Glomerular visceral epithelial cell (primary cell): Measurements from ENCODE around the gene CLOCK.

Experiments
- DNase-seq: peaks from one replicate; pipeline ENCODE4 v3.0.0-alpha.2; 2016; ENCODE audit errors: extremely low spot score

Gene CLOCK

DNA sequence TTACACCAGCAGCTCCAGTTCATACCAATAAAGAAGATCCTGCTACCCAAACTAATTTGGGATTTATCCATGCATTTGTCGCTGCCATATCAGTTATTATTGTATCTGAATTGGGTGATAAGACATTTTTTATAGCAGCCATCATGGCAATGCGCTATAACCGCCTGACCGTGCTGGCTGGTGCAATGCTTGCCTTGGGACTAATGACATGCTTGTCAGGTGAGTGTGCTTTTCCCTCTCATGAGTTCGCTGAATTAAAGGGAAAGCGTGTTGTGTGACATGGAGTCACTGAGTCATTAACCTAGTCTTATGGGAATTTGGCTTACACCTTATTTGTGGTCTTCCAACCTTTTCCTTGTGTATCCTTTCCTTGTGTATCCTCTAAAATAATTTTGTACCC is 135.1 kb downstream of the CLOCK start:
- peak; percentile 4 for DNase-seq

DNA sequence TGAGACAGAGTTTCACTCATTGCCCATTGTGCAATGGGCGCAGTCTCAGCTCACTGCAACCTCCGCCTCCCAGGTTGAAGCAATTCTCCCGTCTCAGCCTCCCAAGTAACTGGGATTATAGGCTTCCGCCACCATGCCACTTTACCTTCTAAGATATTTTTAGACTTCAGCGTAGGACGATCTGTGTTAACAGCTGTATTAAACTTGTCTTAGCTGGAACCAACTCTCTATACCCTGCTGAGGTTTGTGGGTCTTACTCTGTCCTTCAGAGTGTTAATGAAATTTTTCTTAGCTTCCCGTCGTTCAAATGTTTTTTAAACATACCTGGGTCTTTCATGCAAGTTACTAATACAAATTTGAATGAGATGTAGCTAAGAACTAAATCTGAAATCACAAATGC is 136.3 kb downstream of the CLOCK start:
- DNase-seq: no peak

- DNase-seq: peak; percentile 2
These were observed 137.1 kb downstream of the CLOCK start for GRCh38 chr4:55409468-55410171.

DNA sequence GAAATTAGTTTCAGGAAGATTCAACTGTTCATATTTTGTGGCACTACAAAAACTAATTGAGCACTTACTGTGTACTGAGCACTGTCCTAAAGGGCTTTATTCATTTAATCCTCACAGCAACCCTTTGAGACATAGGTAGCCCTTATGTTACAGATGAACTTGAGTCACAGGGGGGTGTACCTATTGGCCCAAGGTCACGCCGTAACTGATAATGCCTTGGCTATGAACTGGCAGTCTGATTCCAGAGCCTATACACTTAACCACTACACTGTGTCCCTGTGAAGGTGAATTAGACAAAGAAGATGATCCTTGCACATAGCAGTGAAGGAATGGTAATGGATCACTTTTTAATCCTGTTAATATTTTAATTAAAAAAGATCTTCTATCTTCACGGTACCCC is 138.9 kb downstream of the CLOCK start:
- DNase-seq: no peak

GRCh38 chr4:55407119-55407518 is 139.6 kb downstream of the CLOCK start:
- peak; percentile 33 for DNase-seq

DNA sequence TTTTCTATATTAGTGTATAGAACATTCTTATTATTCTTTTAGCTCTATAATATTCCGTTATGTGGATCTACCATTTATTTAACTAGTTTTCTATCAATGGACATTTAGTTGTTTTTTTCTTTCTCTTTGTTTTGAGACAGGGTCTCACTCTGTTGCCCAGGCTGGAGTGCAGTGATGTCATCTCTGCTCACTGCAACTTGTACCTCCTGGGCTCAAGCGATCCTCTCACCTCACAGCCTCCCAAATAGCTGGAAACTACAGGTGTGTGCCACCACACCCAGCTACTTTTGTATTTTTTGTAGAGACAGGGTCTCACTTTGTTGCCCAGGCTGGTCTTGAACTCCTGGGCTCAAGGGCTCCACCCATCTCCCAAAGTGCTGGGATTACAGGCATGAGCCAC is 140.2 kb downstream of the CLOCK start:
- DNase-seq: no peak

DNA sequence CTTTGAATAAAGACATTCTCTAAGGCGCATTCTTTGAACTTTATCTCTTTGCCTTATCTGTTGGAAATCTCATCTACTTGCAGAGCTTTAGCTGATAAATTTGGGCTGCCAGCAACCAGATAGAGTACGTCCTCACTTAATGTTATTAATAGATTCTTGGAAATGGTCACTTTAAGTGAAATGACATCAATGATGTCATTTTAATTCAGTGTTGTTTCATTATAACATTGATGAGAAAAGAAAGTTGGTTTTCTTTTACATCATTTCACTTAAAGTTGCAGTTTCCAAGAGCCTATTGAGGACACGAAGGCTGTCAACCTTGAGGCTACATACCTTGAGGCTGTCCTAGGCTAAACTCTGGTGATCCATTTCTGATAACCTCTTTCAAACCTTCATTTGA is 141.6 kb downstream of the CLOCK start:
- DNase-seq: no peak

GRCh38 chr4:55399581-55399980 is 147.1 kb downstream of the CLOCK start:
- no peak for DNase-seq

DNA sequence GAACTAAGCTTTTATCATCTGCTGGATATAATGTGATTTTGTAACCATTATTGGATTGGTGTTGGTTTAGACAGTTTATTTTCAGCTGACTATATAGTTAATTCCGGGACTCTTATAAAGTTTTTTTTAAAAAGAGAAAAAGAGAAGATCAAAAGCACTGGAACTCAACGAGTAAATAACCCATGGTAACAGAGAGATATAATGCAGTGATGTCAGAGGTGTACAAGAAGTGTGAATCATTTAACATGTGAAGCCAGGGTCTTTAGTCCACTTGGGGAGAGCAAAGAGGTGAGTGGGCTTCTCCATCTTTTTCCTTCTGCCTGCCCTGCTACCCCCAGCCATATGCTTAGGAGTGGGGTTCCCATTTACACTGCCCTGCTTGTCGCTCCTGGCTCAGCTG is 147.7 kb downstream of the CLOCK start:
- DNase-seq: no peak

DNA sequence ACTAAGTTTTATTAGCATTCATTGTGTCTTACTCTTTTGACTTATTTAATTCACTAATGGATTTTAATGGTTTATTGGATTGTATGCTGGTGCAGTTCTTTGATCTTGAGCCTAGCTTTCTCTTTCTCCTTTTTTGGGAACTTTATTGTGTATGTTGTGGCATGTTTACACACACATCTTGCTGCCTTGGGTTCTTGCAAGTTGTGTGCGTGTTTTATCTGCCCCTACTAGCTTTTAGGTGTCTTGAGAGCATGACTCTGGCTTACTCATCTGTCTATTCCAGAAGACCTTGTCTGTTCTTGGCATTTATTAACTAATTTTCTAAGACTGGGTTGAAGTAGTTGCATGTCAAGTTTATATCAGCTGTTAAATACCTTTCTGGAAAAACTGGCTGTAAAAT is 148.2 kb downstream of the CLOCK start:
- peak; percentile 29 for DNase-seq

- peak; percentile 40 for DNase-seq
These were observed 149.0 kb downstream of the CLOCK start for GRCh38 chr4:55397520-55398321.

DNA sequence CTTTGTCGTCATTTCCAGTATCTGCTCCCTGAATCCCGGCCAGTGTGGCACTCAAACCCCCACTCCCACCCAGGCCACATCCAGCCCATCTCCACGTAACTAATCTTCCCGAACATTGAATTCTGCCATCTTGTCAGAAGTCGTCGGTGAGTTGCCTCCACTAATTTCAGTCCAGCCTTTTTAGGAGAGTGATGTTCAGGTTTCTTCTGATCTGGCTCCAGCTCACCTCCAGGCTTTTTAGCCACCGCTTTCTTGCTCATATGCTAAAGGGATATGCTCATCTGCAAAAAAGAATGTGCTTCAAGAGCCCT is 149.6 kb downstream of the CLOCK start:
- peak; percentile 25 for DNase-seq

DNA sequence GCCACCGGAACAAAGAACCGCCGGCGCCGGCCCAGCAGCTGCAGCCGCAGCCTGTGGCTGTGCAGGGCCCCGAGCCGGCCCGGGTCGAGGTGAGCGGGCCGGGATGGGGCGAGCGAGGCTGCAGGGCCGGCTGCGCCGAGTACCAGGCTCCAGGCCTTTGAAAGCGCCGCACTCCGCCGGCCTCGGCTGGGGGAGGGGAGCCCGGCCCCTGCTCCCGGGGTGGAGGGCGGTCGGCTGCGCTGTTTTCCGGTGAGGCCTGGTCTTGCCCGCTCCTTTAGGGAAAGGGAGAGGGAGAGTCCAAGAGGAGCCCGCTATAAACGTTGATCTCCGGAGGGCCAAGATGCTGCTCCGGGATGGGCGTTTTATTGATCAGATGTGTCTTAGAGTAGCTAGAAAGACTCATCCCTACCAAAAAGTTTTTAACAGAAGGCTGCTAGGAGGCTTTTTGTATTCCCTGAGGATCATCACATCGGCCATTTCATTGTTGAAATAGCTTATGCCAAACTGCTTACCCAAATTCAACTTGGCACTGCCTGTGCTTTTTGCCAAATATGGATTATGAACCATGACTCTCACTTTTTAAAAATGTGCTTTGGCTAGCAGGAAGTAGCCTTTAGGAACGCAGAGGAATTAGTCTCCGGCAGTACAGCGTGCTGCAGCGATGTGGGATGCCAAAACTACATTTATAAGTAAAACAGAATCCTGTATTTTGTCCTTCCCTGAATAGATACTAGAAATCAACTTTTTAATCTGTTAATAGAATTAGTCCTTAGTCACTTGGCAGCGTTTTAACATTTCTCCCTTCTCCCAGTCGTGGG is 150.2 kb downstream of the CLOCK start:
- DNase-seq: peak; percentile 38

- DNase-seq: peak; percentile 90
These were observed 151.0 kb downstream of the CLOCK start, which contains the start of gene TMEM165 for GRCh38 chr4:55395529-55396307. TMEM165 (plus strand) TSS chr4:55395957; CDS start chr4:55396190, 233 bp downstream.

DNA sequence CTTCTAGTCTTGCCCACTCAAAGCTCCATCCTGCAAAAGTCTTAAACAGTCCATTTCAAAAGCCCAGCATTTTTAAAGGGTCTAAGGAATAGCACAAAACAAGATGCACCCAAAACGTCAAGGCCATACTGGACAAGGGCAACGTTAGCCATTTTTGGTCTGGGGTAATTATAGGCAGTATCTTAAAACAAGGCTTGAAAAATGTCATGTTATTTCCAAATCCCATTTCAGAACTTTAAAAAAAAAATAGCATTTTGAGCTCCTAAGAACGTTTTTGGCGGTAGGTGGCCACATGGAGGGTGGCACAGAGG is 151.5 kb downstream of the CLOCK start:
- DNase-seq: no peak

DNA sequence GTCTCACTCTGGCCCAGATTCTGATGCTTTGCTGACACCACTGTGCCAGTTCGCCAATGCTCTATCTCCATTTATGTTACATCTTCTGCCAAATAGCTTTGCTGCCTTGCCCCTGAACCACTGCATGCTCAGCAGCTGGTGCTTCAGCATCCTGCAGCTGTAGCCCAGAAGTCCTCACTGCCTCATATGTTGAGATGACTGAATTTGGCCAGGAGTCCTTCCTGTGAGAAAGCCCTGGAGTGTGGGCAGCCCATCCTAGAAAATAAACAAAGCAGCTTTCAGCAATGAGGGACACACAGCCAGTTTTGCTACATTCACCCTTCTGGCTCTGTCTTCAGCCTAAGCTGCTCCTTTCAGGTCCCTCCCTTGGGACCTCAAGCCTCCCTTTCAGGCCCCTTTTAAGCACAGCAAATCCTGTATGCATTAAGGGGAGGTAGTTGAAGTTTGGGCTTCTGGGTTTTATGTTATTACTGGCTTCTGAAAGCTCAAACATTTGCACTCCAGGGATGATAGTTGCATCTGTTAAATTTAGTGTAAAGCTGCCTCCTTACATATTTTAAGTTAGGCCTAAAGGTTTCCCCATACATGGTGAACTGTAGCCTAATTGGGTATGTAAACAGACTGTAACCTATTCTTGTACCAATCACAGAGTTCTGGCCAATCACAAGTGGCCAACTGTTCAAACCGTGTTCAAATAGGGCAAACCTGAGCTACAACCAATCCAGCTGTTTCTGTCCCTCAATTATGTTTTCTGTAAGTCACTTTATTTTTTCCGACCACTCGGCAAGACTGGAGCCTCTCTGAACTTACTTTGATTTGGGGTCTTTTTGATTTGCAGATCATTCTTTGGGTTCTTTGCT is 153.0 kb downstream of the CLOCK start:
- DNase-seq: no peak

DNA sequence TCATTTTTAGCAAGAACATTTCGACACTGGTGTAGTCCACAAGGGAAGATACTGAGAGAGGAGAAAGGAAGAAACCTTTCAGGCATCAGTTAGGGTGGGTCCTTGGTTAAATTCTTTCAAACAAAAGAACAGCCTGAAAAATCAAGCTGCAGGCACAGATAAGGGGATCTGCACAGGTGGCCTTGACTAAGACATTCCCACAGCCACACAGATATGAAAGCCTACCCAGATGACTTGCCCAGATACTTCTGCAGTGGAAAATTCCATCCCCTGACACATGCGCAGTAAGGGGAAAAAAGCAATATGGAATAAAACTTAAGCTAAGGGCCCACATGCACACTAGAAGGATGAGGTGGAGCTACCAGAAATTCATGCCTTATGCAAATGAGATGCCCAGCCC is 159.9 kb downstream of the CLOCK start:
- no peak for DNase-seq

DNA sequence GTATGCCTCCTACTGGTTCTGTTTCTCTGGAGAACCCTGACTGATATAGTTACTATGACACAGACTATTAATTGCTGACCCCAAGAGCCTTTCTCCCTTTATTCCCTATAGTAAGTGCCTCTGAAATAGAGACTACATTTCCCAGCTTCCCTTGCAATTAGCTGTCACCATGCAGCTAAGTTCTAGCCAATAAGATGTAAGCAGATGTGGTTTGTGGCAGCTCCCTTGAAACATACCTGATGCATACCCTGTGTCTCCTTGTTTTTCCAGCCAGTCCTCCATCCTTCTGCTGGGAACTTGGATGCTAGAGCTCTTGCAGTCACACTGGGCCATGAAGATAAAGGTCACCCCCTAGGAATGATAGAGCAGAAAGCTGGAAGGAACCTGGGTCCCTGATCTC is 160.6 kb downstream of the CLOCK start:
- peak; percentile 13 for DNase-seq

DNA sequence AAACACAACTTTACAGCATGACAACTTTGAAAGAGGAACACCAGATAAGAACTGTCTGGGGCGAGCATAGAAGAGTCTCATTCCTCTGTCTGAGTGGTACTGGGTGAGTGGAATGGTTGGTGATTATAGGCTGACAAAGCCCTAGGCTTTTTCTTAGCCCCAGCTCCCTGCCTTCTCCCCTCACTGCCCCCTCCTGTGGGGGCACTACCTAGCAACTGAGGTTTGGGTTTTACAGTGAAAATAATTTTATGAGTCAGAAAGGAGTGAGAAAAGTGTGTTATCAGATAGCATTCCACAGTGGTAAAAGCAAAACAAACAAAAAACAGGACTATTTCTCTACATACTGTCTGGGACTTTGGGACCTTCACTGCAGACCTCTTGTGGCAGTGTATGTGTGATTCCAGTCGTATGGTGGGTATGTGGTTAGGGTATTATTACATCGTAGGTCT is 161.5 kb downstream of the CLOCK start:
- no peak for DNase-seq

GRCh38 chr4:55382488-55383003 is 164.2 kb downstream of the CLOCK start:
- no peak for DNase-seq

DNA sequence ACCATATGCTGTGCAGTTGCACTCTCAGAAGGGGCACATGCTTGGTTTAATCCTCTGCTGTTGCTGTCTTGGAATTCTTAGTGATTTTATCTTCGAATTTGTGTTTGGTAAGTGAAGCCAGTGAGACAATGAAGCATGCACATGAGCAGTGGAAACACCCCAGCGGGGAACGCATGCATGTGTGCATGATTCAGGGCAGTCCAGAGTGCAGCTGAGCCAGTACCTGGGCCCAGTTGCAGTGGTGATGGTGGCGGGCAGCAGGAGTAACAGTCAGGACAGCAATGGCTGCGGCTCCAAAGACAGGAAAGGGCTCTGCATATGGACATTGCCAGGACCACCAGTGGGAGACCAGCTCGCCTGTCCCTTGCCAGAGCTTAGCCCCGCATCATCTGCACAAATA is 165.2 kb downstream of the CLOCK start:
- DNase-seq: no peak
